Mammary microvascular endothelial cell (primary cell): ENCODE measurements around the gene TAS2R19. TPM values are rescaled to one million over a fixed set of nuclear protein-coding genes. Genes with fewer than 3 reads are reported as not detected.

Experiments used
- total RNA-seq: library from RNA; depleted of rRNA; stranded (reverse); fragments of >200 nt; gene quantifications from 2 replicates; pipeline ENCODE4 v1.2.3, GENCODE V29; 2015

The TAS2R19 gene
- 0.39 and 0.53 TPM in 2 replicates for total RNA-seq

GRCh38 chr12:11022520-11022919, at the start of gene TAS2R19:
TAS2R19 (minus strand) TSS chr12:11022620; CDS start chr12:11022571, 49 bp downstream.

GRCh38 chr12:11062194-11062593, 39.8 kb upstream of the TAS2R19 start, which contains the start of gene TAS2R46:
TAS2R46 (minus strand) TSS chr12:11062294; CDS start chr12:11062294, 0 bp downstream.

GRCh38 chr12:11031307-11031706, 8.9 kb upstream of the TAS2R19 start, which contains the start of gene TAS2R31:
TAS2R31 (minus strand) TSS chr12:11031407; CDS start chr12:11031335, 72 bp downstream.

GRCh38 chr12:10998204-10998603, 24.2 kb downstream of the TAS2R19 start, which contains the start of gene TAS2R20:
TAS2R20 (minus strand) TSS chr12:10998304; CDS start chr12:10997875, 429 bp downstream.

GRCh38 chr12:10986812-10987211, 35.6 kb downstream of the TAS2R19 start, which contains the start of gene TAS2R50:
TAS2R50 (minus strand) TSS chr12:10986912; CDS start chr12:10986860, 52 bp downstream.

Other genes with a start within 250 kb of the TAS2R19 start
- not detected in 2 replicates for gene TAS2R7, start 220.0 kb downstream of the TAS2R19 start, total RNA-seq
- gene TAS2R8, start 215.3 kb downstream of the TAS2R19 start, total RNA-seq, result not detected in 2 replicates
- not detected in 2 replicates for gene TAS2R9, start 212.5 kb downstream of the TAS2R19 start, total RNA-seq
- gene TAS2R10, start 196.3 kb downstream of the TAS2R19 start, total RNA-seq, result 0.13 TPM in 1 of 2 replicates, not detected in the other
- gene PRR4, start 173.1 kb downstream of the TAS2R19 start, total RNA-seq, result 0.20 TPM in 1 of 2 replicates, not detected in the other
- 3.0 and 6.0 TPM in 2 replicates for gene PRH1, start 138.4 kb downstream of the TAS2R19 start, total RNA-seq
- gene TAS2R13, start 113.1 kb downstream of the TAS2R19 start, total RNA-seq, result 0.07 and 0.10 TPM in 2 replicates
- gene PRH2, start 93.4 kb downstream of the TAS2R19 start, total RNA-seq, result not detected in 2 replicates
- 0.07 and 0.84 TPM in 2 replicates for gene TAS2R14, start 83.4 kb downstream of the TAS2R19 start, total RNA-seq
- 0.15 and 0.20 TPM in 2 replicates for gene TAS2R50, start 35.7 kb downstream of the TAS2R19 start, total RNA-seq
- 0.10 and 0.13 TPM in 2 replicates for gene TAS2R20, start 24.3 kb downstream of the TAS2R19 start, total RNA-seq
- gene TAS2R31, start 8.8 kb upstream of the TAS2R19 start, total RNA-seq, result 0.15 TPM in 1 of 2 replicates, not detected in the other
- 0.34 and 0.73 TPM in 2 replicates for gene TAS2R46, start 39.7 kb upstream of the TAS2R19 start, total RNA-seq
- gene TAS2R43, start 69.7 kb upstream of the TAS2R19 start, total RNA-seq, result 0.53 TPM in 1 of 2 replicates, not detected in the other
- 0.05 and 0.20 TPM in 2 replicates for gene TAS2R30, start 112.0 kb upstream of the TAS2R19 start, total RNA-seq
- 6.6 and 9.2 TPM in 2 replicates for gene SMIM10L1, start 148.6 kb upstream of the TAS2R19 start, total RNA-seq
- gene TAS2R42, start 164.3 kb upstream of the TAS2R19 start, total RNA-seq, result not detected in 2 replicates
- not detected in 2 replicates for gene PRB3, start 247.1 kb upstream of the TAS2R19 start, total RNA-seq